GM18951 (cell line): ENCODE data around the gene TBC1D7.

Source experiments
- POLR2A ChIP-seq: IDR thresholded peaks from 4 replicates; pipeline ENCODE4 v1.6.1; 2011; ENCODE audit warnings: mild to moderate bottlenecking; ENCODE audit not compliant: insufficient read length, insufficient read depth; ENCODE audit errors: extremely low read depth
- in situ Hi-C: fragments of 300-500 bp; cut with MboI; formaldehyde crosslinking; loops from one replicate; pipeline ENCODE4 v1.12.0; 2022; ENCODE audit warnings: low sequenced_read_pairs, mixed read lengths, inconsistent platforms; ENCODE audit not compliant: unreplicated experiment

The TBC1D7 gene

DNA sequence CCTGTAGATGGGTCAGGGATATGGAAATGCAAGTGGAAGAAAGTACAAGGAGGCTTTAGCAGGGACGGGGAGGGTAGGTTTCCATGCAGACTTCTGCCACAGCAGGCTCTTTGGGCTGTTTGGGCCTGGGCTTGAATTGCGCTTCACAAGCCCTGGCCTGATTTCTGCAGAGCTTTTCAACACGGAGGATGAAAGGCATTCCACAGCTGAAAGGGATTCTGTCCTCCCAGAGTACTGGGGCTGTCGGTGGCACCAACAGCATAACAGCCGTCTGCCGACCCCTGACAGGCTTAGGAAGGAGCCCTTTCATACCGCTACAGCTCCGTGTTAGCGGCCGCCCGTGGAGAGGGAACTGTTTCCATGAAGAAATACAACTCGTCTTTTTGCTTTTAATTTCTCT is 22.9 kb upstream of the TBC1D7 start:
- no peak for TF ChIP-seq POLR2A
- in situ Hi-C loops: no loop called here

DNA sequence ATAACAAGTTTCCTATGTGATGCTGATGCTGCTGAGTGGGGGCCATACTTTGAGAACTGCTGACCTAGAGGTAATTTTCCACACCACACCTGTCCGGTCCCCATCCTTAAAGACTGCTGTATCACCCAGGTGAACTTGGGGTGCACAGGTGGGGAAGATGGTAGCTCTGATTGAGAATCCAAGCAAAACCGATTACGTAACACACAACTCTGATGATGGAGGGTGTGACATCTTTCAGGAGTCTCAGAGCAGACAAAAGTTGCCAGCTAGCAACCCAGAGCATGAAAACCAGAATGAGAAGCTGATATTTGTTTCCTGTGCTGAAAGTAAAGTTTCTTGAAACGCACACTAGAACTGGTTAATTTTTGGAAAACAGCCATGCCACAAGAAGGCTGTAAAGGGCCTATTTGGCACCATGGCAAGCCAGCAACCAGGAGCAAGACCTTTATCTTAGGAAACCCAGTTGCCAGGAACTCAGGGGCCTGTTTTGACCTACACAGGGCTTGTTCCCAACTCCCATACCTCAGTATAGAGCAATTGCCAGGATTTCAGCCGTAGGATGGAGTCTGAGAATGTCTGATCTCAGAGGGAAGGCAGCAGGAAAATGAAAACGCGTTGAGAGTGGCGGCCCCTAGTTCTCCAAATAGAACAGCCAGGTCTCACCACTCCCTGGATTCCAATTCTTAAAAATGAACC is 21.6 kb upstream of the TBC1D7 start:
- in situ Hi-C loops: loop anchor here (25.0 kb wide), 1 partner anchor 438 kb away; no protein-coding TSS in a partner anchor
- TF ChIP-seq POLR2A: no peak

DNA sequence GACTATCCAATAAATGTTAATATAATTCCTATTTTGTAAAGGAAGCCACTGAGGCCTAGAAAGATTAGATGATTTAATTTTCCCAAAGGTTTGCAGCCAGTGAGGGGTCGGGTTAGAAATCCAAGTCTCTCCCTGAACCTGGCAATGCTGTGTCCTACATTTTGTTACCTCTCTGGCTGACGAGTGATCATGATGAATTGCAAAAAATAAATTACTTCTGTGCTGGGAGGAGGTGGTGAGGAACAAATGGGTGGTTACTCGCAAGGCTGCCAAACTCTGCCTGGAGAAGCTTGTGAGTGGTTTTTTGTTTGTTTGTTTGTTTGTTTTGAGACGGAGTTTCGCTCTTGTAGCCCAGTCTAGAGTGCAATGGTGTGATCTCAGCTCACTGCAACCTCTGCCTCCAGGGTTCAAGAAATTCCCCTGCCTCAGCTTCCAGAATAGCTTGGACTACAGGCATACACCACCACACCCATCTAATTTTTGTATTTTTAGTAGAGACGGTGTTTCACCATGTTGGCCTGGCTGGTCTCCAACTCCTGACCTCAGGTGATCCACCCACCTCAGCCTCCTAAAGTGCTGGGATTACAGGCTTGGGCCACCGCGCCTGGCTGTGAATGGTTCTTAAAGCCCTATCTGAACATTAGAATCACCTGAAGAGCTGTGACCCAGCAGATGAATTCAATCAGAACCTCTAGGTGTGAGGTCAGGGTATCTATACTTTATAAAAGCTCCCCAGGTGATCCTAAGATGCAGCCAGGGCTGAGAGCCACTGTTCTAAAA is 20.2 kb upstream of the TBC1D7 start:
- TF ChIP-seq POLR2A: no peak
- in situ Hi-C loops: loop anchor here (25.0 kb wide), 1 partner anchor 436 kb away; no protein-coding TSS in a partner anchor

DNA sequence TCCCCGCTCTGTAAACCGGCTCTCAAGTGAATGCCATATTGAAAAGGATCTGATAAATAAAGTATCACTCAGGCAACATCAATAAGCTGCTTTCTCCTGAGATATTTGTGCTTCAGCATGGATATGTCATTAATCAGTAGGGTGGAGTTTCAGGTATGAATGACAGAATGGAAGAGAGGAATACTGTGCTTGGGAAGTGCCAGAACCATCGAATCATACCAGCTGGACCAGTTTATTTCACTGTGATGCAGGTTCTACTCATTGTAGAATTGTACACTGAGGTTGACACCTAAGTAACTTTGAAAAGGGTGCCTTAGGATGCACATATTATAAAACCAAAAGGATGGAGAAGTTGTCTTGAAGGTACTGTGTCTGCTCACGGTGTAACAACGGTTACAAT is 17.9 kb upstream of the TBC1D7 start:
- in situ Hi-C loops: loop anchor here (25.0 kb wide), 1 partner anchor 434 kb away; no protein-coding TSS in a partner anchor
- no peak for TF ChIP-seq POLR2A

GRCh38 chr6:13342414-13343019 is 14.2 kb upstream of the TBC1D7 start:
- no peak for TF ChIP-seq POLR2A
- in situ Hi-C loops: loop anchor here (25.0 kb wide), 1 partner anchor 430 kb away; no protein-coding TSS in a partner anchor

DNA sequence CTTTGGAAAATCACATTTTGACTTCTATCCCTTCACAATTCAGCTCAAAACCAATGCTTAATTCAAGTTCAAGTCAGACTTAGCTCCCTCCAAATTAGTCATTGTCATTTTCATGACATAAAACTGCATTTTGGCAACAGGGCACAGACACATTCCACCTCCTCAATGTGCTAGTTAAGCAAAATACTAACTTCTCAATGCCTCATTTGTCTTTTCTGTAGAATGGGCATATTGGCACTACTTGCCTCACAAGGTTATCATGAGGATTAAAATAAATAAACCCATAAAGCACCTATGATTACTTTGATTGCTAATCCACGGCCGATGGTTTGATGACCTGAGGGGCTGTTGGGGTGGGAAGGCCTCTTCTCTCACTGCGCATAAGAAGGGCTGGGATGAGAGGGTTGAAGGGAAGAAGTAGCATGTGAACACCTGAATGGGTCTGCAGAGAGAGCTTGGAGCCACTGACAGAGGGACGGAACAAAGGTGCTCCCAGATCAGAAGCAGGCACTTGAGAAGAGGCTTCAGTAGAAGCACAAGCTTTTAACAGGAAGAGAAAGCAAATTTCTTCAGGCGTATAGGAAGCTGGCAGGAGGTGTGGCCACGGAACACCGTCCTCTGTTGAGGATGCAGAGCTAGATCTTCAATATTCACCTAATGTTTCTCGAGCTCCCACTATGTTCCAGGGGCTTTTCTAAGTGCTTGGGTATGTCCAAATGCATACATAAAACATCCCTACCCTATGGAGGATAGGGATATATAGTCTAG is 11.7 kb upstream of the TBC1D7 start:
- in situ Hi-C loops: loop anchor here (25.0 kb wide), 1 partner anchor 428 kb away; no protein-coding TSS in a partner anchor

DNA sequence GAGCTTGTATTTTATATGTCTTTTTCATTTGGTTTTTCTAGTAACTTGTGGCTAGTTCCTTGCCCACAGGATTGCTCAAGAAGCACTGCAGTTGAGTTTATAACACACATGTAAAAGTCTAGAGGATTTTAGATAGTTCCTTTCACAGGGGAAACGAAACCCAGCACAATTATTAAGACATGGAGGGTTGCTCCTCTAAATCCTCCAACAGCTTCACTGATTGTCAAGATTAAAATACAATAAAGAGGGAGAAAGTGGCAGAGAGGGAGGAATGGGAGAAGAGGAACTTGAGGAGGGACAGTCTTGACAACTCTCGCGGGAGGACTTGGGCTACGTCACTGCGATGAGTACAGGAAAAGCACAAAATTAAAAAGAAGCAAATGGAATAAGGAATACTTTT is 9.7 kb upstream of the TBC1D7 start:
- in situ Hi-C loops: loop anchor here (25.0 kb wide), 1 partner anchor 426 kb away; no protein-coding TSS in a partner anchor
- TF ChIP-seq POLR2A: no peak

More for the DNA sequence above, 11.7 kb upstream of the TBC1D7 start:
- TF ChIP-seq POLR2A: no peak

- no peak for TF ChIP-seq POLR2A
- in situ Hi-C loops: loop anchor here (25.0 kb wide), 1 partner anchor 424 kb away; no protein-coding TSS in a partner anchor
These were observed 8.2 kb upstream of the TBC1D7 start for GRCh38 chr6:13336553-13336952.

- no peak for TF ChIP-seq POLR2A
- in situ Hi-C loops: loop anchor here (25.0 kb wide), 1 partner anchor 423 kb away; no protein-coding TSS in a partner anchor
These were observed 6.6 kb upstream of the TBC1D7 start for GRCh38 chr6:13334953-13335352.

- TF ChIP-seq POLR2A: no peak
- in situ Hi-C loops: loop anchor here (25.0 kb wide), 1 partner anchor 420 kb away; no protein-coding TSS in a partner anchor
These were observed 4.0 kb upstream of the TBC1D7 start for GRCh38 chr6:13332349-13332706.

DNA sequence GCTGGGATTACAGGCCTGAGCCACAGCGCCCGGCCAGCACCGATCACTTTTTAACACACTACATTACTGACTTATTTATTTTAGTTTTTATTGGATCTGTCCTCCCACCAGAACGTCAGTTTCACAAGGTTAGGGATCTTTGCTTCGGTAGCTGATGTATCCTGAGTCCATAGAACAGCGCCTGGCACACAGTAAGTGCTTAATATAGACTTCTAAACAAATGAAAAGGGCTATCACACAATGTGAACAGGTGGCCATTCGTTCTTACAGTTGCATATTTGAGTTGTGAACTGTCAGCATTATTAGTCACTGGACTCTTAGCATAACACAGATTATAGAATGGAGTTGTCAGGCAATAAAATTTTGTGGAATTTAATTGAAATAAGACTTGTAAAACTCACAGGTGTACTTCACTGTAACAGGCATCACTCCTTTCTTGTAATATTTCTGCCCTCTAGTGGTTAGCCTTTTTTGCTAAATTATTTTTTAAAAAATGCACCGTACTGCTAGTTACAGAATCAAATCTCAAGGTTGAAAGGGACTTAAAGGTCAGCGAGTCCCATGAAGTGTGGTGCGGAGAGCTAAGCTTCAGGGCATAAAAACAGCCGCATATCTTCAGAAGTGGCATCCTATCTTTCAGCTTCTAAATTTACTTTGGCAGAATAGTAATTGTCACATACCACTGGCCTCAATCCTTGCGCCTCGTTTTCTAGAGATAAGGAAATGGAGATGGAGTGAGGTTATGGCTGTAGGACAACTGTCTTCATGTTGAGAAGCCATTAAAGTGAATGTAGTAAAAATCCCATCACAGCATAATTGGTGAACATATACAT is 3.4 kb upstream of the TBC1D7 start:
- no peak for TF ChIP-seq POLR2A
- in situ Hi-C loops: loop anchor here (25.0 kb wide), 1 partner anchor 419 kb away; no protein-coding TSS in a partner anchor

GRCh38 chr6:13328875-13329183 is 492 bp upstream of the TBC1D7 start:
- in situ Hi-C loops: loop anchor here (25.0 kb wide), 1 partner anchor 417 kb away; no protein-coding TSS in a partner anchor
- no peak for TF ChIP-seq POLR2A
